Measurements from ENCODE around the gene RBM47. TPM values are rescaled to one million over a fixed set of nuclear protein-coding genes. Genes with fewer than 3 reads are reported as not detected.

RBM47 gene
- total and polyA plus RNA-seq, 2 experiments from 2014 or later: 35.6 to 139 TPM

DNA sequence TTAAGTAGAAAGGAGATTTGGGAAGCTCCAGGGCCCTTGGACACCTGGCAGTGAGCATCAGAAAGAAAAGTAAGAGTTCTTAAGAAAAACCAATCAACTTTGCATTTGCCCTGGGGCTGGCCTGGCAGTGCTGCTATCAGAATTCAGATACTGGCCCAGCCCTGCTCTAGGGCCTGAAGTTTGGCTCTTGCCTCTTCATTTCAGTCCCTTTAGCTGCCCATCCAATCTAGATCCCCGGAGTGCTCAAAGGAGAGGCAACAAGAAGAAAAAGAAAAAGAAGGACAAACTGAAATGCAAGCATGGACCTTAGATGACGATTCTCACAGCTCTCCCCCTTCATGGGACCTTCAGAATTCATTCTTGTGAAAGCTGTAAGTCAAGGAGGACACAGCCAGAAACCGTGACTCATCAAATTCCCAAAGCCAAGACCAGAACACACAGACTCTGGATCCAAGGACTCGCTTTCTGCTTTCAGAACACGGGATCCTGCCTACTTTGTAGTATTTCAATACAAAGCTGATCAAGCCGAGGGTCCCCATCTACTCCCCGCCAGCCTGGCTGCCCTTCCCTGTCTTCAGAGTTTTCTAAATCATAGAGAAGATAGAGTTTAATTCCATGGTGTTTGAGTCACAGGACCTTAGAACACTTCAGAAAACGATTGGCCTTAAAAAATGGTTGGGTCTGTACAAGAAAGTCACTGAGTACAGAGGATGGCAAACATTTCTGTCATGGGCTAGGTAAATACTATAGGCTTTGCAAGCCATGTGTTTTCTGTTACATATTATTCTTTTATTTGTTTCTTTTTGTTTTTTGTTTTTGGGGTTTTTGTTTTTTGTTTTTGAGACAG, 103.7 kb downstream of the RBM47 start (continued):
- TF ChIP-seq, protein P1, sequence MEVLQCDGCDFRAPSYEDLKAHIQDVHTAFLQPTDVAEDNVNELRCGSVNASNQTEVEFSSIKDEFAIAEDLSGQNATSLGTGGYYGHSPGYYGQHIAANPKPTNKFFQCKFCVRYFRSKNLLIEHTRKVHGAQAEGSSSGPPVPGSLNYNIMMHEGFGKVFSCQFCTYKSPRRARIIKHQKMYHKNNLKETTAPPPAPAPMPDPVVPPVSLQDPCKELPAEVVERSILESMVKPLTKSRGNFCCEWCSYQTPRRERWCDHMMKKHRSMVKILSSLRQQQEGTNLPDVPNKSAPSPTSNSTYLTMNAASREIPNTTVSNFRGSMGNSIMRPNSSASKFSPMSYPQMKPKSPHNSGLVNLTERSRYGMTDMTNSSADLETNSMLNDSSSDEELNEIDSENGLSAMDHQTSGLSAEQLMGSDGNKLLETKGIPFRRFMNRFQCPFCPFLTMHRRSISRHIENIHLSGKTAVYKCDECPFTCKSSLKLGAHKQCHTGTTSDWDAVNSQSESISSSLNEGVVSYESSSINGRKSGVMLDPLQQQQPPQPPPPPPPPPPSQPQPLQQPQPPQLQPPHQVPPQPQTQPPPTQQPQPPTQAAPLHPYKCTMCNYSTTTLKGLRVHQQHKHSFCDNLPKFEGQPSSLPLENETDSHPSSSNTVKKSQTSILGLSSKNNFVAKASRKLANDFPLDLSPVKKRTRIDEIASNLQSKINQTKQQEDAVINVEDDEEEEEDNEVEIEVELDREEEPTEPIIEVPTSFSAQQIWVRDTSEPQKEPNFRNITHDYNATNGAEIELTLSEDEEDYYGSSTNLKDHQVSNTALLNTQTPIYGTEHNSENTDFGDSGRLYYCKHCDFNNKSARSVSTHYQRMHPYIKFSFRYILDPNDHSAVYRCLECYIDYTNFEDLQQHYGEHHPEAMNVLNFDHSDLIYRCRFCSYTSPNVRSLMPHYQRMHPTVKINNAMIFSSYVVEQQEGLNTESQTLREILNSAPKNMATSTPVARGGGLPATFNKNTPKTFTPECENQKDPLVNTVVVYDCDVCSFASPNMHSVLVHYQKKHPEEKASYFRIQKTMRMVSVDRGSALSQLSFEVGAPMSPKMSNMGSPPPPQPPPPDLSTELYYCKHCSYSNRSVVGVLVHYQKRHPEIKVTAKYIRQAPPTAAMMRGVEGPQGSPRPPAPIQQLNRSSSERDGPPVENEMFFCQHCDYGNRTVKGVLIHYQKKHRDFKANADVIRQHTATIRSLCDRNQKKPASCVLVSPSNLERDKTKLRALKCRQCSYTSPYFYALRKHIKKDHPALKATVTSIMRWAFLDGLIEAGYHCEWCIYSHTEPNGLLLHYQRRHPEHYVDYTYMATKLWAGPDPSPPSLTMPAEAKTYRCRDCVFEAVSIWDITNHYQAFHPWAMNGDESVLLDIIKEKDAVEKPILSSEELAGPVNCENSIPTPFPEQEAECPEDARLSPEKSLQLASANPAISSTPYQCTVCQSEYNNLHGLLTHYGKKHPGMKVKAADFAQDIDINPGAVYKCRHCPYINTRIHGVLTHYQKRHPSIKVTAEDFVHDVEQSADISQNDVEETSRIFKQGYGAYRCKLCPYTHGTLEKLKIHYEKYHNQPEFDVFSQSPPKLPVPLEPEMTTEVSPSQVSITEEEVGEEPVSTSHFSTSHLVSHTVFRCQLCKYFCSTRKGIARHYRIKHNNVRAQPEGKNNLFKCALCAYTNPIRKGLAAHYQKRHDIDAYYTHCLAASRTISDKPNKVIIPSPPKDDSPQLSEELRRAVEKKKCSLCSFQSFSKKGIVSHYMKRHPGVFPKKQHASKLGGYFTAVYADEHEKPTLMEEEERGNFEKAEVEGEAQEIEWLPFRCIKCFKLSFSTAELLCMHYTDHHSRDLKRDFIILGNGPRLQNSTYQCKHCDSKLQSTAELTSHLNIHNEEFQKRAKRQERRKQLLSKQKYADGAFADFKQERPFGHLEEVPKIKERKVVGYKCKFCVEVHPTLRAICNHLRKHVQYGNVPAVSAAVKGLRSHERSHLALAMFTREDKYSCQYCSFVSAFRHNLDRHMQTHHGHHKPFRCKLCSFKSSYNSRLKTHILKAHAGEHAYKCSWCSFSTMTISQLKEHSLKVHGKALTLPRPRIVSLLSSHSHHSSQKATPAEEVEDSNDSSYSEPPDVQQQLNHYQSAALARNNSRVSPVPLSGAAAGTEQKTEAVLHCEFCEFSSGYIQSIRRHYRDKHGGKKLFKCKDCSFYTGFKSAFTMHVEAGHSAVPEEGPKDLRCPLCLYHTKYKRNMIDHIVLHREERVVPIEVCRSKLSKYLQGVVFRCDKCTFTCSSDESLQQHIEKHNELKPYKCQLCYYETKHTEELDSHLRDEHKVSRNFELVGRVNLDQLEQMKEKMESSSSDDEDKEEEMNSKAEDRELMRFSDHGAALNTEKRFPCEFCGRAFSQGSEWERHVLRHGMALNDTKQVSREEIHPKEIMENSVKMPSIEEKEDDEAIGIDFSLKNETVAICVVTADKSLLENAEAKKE (CRISPR knock-in tag; IDR thresholded peaks at IDR 0.05): peak; percentile 9; the same call in 1 of the 2 replicates
- no peak for TF ChIP-seq CREB1 (CRISPR knock-in tag; IDR thresholded peaks at IDR 0.05; ENCODE audit: low read depth)
- TF ChIP-seq, protein P2, sequence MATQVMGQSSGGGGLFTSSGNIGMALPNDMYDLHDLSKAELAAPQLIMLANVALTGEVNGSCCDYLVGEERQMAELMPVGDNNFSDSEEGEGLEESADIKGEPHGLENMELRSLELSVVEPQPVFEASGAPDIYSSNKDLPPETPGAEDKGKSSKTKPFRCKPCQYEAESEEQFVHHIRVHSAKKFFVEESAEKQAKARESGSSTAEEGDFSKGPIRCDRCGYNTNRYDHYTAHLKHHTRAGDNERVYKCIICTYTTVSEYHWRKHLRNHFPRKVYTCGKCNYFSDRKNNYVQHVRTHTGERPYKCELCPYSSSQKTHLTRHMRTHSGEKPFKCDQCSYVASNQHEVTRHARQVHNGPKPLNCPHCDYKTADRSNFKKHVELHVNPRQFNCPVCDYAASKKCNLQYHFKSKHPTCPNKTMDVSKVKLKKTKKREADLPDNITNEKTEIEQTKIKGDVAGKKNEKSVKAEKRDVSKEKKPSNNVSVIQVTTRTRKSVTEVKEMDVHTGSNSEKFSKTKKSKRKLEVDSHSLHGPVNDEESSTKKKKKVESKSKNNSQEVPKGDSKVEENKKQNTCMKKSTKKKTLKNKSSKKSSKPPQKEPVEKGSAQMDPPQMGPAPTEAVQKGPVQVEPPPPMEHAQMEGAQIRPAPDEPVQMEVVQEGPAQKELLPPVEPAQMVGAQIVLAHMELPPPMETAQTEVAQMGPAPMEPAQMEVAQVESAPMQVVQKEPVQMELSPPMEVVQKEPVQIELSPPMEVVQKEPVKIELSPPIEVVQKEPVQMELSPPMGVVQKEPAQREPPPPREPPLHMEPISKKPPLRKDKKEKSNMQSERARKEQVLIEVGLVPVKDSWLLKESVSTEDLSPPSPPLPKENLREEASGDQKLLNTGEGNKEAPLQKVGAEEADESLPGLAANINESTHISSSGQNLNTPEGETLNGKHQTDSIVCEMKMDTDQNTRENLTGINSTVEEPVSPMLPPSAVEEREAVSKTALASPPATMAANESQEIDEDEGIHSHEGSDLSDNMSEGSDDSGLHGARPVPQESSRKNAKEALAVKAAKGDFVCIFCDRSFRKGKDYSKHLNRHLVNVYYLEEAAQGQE (IDR thresholded peaks at IDR 0.05; ENCODE audit: unreplicated experiment): no peak
- TF ChIP-seq, protein P3, sequence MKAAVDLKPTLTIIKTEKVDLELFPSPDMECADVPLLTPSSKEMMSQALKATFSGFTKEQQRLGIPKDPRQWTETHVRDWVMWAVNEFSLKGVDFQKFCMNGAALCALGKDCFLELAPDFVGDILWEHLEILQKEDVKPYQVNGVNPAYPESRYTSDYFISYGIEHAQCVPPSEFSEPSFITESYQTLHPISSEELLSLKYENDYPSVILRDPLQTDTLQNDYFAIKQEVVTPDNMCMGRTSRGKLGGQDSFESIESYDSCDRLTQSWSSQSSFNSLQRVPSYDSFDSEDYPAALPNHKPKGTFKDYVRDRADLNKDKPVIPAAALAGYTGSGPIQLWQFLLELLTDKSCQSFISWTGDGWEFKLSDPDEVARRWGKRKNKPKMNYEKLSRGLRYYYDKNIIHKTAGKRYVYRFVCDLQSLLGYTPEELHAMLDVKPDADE (IDR thresholded peaks at IDR 0.05): no peak
- no peak for TF ChIP-seq EZH2phosphoT487 (IDR thresholded peaks at IDR 0.05; ENCODE audit: unreplicated experiment)

All from GM23338 (cell line).